H1 (cell line): Measurements from ENCODE around the gene LYSMD3. TPM values are rescaled to one million over a fixed set of nuclear protein-coding genes. Genes with fewer than 3 reads are reported as not detected.

Source experiments
- JUND ChIP-seq: IDR thresholded peaks from 2 replicates; pipeline ENCODE4 v1.6.1; 2011; ENCODE audit warnings: mild to moderate bottlenecking, improper control_type of control experiment, low read length
- polyA plus RNA-seq, 7 experiments: library from polyadenylated mRNA; depleted of rRNA in 3 of 7; stranded (reverse) in 5 of 7; unstranded in 2 of 7; fragments of >200 nt in 5 of 7; fragments of 200-250 nt in 2 of 7; gene quantifications; 1 replicate in 5 of 7; 2 replicates in 1 of 7; 4 replicates in 1 of 7; pipeline versions ENCODE4 v1.2.1 to v1.2.3, GENCODE V29; 2011 to 2013; ENCODE audit warnings: missing spikeins in 2 of 7, mixed read lengths in 2 of 7
- total RNA-seq: library from RNA; stranded (reverse); fragmentation: NEBNext Ultra II Directional; extraction: Animal tissue kit (Norgen Biotek cat#: 25700); gene quantifications from 2 replicates; pipeline ENCODE4 v1.2.1, GENCODE V29; 2021
- TF ChIP-seq, protein P1 (sequence below): fragments of 300-600 bp; sonication (generic); IDR thresholded peaks from 2 replicates; pipeline ENCODE4 v1.7.1; 2012; ENCODE audit warnings: low read length, moderate library complexity, mild to moderate bottlenecking, inconsistent platforms; ENCODE audit not compliant: insufficient replicate concordance

LYSMD3 gene
- total and polyA plus RNA-seq, 2 of the 8 experiments (the other 6 are each of a cell fraction or from before 2014, with no cell fraction given) = 3.7 to 14.9 TPM

- TF ChIP-seq, protein P1, sequence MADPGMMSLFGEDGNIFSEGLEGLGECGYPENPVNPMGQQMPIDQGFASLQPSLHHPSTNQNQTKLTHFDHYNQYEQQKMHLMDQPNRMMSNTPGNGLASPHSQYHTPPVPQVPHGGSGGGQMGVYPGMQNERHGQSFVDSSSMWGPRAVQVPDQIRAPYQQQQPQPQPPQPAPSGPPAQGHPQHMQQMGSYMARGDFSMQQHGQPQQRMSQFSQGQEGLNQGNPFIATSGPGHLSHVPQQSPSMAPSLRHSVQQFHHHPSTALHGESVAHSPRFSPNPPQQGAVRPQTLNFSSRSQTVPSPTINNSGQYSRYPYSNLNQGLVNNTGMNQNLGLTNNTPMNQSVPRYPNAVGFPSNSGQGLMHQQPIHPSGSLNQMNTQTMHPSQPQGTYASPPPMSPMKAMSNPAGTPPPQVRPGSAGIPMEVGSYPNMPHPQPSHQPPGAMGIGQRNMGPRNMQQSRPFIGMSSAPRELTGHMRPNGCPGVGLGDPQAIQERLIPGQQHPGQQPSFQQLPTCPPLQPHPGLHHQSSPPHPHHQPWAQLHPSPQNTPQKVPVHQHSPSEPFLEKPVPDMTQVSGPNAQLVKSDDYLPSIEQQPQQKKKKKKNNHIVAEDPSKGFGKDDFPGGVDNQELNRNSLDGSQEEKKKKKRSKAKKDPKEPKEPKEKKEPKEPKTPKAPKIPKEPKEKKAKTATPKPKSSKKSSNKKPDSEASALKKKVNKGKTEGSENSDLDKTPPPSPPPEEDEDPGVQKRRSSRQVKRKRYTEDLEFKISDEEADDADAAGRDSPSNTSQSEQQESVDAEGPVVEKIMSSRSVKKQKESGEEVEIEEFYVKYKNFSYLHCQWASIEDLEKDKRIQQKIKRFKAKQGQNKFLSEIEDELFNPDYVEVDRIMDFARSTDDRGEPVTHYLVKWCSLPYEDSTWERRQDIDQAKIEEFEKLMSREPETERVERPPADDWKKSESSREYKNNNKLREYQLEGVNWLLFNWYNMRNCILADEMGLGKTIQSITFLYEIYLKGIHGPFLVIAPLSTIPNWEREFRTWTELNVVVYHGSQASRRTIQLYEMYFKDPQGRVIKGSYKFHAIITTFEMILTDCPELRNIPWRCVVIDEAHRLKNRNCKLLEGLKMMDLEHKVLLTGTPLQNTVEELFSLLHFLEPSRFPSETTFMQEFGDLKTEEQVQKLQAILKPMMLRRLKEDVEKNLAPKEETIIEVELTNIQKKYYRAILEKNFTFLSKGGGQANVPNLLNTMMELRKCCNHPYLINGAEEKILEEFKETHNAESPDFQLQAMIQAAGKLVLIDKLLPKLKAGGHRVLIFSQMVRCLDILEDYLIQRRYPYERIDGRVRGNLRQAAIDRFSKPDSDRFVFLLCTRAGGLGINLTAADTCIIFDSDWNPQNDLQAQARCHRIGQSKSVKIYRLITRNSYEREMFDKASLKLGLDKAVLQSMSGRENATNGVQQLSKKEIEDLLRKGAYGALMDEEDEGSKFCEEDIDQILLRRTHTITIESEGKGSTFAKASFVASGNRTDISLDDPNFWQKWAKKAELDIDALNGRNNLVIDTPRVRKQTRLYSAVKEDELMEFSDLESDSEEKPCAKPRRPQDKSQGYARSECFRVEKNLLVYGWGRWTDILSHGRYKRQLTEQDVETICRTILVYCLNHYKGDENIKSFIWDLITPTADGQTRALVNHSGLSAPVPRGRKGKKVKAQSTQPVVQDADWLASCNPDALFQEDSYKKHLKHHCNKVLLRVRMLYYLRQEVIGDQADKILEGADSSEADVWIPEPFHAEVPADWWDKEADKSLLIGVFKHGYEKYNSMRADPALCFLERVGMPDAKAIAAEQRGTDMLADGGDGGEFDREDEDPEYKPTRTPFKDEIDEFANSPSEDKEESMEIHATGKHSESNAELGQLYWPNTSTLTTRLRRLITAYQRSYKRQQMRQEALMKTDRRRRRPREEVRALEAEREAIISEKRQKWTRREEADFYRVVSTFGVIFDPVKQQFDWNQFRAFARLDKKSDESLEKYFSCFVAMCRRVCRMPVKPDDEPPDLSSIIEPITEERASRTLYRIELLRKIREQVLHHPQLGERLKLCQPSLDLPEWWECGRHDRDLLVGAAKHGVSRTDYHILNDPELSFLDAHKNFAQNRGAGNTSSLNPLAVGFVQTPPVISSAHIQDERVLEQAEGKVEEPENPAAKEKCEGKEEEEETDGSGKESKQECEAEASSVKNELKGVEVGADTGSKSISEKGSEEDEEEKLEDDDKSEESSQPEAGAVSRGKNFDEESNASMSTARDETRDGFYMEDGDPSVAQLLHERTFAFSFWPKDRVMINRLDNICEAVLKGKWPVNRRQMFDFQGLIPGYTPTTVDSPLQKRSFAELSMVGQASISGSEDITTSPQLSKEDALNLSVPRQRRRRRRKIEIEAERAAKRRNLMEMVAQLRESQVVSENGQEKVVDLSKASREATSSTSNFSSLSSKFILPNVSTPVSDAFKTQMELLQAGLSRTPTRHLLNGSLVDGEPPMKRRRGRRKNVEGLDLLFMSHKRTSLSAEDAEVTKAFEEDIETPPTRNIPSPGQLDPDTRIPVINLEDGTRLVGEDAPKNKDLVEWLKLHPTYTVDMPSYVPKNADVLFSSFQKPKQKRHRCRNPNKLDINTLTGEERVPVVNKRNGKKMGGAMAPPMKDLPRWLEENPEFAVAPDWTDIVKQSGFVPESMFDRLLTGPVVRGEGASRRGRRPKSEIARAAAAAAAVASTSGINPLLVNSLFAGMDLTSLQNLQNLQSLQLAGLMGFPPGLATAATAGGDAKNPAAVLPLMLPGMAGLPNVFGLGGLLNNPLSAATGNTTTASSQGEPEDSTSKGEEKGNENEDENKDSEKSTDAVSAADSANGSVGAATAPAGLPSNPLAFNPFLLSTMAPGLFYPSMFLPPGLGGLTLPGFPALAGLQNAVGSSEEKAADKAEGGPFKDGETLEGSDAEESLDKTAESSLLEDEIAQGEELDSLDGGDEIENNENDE = peak; percentile 59
- TF ChIP-seq JUND = no peak
- TF ChIP-seq, all 59 proteins: peak for 1
Measured at GRCh38 chr5:90555666-90556065, 26.3 kb upstream of the LYSMD3 start (continued).
